G401 (cell line): ENCODE measurements around the gene NCKAP5. TPM values are rescaled to one million over a fixed set of nuclear protein-coding genes. Genes with fewer than 3 reads are reported as not detected.
"Not testable (repeated sequence)": the region's sequence is repeated elsewhere in the genome, so short reads cannot be mapped to it uniquely, and the experiment has no call there.

ENCODE experiments used
- DNase-seq: peaks from one replicate; pipeline ENCODE4 v3.0.0-alpha.2; 2015; ENCODE audit warnings: low spot score
- in situ Hi-C: cut with HindIII; loops from 2 replicates; pipeline ENCODE4 v1.10.0; 2016; ENCODE audit warnings: low sequenced_read_pairs, mixed read lengths
- total RNA-seq: library from RNA; depleted of rRNA; stranded (reverse); fragments of >200 nt; shearing (Covaris generic); gene quantifications from 2 replicates; pipeline ENCODE4 v1.2.3, GENCODE V29; 2014

NCKAP5 gene
- total RNA-seq, 1 experiment from 2014 or later, result not detected

GRCh38 chr2:132719480-132719879 lies 848.8 kb downstream of the NCKAP5 start:
- DNase-seq, result no peak

GRCh38 chr2:132716954-132717353 lies 851.3 kb downstream of the NCKAP5 start:
- DNase-seq, result no peak
- in situ Hi-C loops, result no loop called here

More at GRCh38 chr2:132719480-132719879, 848.8 kb downstream of the NCKAP5 start:
- in situ Hi-C loops, result no loop called here

- in situ Hi-C loops, result no loop called here
- no peak for DNase-seq
Observed at GRCh38 chr2:132715386-132716351, 852.6 kb downstream of the NCKAP5 start.

- no peak for DNase-seq
- in situ Hi-C loops, result no loop called here
Observed at GRCh38 chr2:132703396-132703795, 864.9 kb downstream of the NCKAP5 start.

DNA sequence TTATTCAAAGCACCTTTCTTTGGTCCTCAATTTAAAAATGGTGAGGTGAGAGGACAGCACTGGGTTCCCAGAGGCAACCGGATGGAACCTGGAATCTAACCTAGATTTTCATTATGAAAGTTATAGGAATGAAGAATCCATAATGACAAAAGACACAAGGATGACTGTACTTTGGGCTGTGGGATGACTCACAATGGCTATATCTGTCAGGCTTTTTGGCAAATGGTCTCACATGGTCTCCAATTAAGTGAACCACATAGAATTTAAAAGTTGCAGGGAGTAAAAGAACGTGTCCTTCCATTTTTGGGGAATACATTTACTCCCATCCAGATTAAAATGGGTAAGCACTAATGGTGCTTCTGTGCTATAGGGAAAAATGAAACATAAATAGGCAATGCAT lies 866.5 kb downstream of the NCKAP5 start:
- no peak for DNase-seq
- in situ Hi-C loops, result no loop called here

- in situ Hi-C loops, DNase-seq: not testable (repeated sequence)
Observed at GRCh38 chr2:132699802-132700201, 868.5 kb downstream of the NCKAP5 start.

GRCh38 chr2:132698347-132698746 lies 869.9 kb downstream of the NCKAP5 start:
- in situ Hi-C loops, result not testable (repeated sequence)

DNA sequence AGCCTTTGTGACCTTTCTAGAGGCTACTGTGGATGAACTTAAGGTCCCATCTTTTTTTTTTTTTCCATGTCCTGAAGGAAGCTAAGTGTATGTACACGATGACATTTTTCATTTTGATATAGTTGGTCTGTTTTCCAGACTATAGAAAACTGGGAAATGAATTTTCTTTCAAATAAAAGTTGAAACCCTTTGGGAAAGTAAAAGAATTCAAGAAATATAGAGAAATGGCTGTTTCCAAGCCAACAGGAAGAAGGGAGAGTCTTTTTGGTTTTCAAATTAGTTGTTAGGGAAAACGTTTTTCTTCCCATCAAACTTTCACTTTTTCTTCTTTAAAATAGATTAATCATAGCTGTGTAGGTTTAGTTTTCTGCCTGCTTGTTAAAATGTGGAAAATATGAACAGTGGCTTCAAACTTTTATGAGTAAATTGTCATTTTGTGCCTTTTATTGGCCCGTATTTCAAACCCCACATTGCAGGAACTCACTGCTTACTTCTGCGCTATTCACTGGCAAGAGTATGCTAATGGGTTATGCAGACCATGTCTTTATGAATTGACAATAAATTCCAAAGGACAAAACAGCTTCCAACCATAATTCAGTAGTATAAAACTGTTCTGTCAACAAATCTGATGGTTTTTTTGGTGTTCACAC lies 870.6 kb downstream of the NCKAP5 start:
- DNase-seq, result no peak
- in situ Hi-C loops, result no loop called here

More at GRCh38 chr2:132698347-132698746, 869.9 kb downstream of the NCKAP5 start:
- not testable (repeated sequence) for DNase-seq

DNA sequence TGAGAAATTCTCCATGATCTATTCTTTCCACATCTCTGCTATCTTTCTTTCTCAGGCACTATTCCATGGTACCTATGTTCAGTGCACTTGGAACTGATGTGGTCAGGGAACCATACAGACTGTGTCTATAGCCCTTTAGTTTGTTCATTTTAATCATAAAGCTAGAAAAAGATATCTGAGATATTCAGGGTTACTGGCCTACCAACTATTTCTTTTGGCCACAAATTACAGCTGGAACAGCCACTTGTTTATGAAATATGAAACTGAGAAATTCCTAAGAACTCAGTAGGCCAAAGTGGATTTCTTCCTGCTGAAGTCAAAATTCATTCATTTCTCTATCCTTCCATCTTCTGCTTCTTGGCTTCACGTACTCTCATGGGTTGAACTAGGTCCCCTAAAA lies 875.4 kb downstream of the NCKAP5 start:
- in situ Hi-C loops, result no loop called here

DNA sequence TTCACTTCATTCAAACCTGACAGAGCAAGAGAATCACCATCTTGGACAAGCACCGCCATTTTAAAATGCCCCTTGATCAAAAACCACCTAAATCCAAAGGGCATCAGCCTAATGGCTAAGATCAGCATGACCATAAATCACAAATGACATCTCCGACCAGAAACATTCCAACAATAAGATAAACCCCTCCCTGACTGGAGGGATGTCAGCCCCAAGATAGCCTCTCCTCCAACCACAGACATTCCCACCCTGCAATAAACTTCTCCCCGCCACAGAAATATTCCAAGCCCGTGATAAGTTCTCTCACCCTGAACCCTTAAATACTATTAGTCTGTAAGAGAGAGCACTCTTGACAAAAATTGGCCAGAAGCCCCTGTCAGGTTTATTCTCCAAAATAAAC lies 876.7 kb downstream of the NCKAP5 start:
- in situ Hi-C loops, result no loop called here
- no peak for DNase-seq

More for the DNA sequence above, 875.4 kb downstream of the NCKAP5 start:
- DNase-seq, result no peak

DNA sequence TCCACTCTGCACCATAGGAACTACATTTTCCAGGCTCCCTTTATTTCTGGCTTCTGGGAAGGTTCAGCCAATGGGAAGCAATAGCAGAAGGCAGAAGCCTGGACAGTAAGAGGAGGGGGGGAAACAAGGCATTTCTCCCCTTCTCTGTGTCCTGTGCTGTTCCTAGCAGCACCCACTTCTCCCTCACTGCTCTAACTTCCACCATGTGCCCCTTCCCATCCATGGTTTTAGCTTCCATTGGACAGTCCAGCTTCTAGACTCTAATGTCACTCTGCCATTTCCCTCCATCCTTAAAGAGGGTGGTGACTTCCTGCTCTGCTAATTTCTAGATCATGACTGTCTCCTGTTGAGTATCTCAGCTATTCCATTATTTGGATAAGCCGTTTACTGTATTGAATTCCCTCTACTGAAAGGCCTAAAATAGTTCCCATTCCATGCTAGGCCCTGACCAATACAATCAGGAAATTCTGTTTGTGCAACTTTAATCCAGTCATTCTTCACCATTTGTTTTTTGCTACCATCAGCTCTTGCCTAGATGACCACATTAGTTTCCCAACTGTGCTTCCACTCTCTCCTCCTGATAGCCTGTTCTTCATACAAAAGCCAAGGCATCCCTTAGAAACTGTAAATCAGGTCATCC lies 877.5 kb downstream of the NCKAP5 start:
- DNase-seq, result no peak
- in situ Hi-C loops, result no loop called here

GRCh38 chr2:132681766-132682165 lies 886.5 kb downstream of the NCKAP5 start:
- in situ Hi-C loops, result no loop called here
- DNase-seq, result no peak

GRCh38 chr2:132680544-132680943 lies 887.7 kb downstream of the NCKAP5 start:
- DNase-seq, result no peak
- in situ Hi-C loops, result no loop called here

DNA sequence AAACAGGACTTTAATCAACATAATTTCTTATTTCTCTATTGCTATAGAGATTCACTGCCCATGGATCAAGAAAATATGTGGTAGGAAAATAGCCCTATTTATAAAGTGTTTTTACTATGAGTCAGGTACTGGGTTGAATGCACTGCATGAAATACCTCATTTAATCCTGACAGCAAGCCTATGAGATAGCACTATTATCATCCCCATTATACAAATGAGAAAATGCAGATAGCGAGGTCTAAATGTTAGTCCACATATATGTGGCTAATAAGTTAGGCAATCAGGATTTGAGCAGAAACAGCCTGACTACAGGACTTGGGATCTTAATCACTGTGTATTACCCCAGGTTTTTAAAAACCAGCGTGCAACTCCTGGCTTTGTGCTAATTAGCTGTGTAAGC lies 889.8 kb downstream of the NCKAP5 start:
- DNase-seq, result no peak
- in situ Hi-C loops, result no loop called here

DNA sequence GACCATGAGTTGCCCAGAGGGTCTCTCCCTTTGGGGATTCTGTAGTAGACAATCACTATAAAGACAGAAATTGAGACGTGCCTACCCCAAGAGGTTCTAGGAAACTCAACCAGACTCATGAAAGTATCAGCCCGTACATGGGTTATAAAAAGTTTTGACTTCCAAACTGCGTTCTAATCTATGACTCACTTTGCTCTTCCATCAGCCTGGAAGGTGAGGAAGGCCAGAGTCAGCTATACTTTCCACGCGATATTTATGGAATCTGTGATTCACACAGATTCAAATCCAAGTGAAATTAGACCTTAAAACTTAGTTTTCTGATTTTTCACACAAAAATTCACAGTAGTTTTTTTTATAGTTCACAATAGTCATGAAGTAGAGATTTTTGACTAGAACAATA lies 890.6 kb downstream of the NCKAP5 start:
- in situ Hi-C loops, result no loop called here
- no peak for DNase-seq

- DNase-seq, result no peak
- in situ Hi-C loops, result no loop called here
Observed at GRCh38 chr2:132676999-132677398, 891.3 kb downstream of the NCKAP5 start.

DNA sequence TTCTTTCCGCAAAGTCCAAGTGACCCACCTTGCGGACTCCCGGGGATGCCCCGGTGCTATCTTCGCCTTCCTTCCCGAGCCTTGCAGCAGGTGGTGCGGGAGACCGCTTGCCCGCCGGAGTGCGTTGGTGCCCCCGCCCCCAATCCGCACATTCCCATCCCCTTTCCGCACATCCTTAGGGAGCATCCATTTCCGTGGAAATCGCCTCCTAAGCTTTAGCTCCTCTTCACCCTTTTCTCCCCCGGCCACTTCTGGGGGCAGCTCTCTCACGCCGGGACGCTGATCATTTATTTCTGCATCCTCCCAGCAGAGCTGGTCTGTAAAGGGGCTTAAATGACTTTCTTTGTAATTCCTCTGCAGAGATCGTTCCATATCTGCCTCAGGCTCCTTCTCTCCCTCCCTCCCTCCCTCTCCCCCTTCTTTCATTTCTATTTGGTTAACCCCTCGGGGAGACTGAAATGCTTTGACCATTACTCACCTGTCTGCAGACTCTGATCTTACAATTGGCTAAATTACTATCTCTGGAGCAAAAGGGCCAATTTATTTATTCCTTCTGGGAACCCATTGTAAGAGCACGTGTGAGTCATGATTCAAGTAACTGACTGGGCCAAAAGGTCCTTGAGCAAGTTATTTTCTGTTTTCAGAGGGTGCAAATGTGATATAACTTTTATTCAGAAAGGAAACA lies 897.0 kb downstream of the NCKAP5 start:
- no peak for DNase-seq
- in situ Hi-C loops, result no loop called here

DNA sequence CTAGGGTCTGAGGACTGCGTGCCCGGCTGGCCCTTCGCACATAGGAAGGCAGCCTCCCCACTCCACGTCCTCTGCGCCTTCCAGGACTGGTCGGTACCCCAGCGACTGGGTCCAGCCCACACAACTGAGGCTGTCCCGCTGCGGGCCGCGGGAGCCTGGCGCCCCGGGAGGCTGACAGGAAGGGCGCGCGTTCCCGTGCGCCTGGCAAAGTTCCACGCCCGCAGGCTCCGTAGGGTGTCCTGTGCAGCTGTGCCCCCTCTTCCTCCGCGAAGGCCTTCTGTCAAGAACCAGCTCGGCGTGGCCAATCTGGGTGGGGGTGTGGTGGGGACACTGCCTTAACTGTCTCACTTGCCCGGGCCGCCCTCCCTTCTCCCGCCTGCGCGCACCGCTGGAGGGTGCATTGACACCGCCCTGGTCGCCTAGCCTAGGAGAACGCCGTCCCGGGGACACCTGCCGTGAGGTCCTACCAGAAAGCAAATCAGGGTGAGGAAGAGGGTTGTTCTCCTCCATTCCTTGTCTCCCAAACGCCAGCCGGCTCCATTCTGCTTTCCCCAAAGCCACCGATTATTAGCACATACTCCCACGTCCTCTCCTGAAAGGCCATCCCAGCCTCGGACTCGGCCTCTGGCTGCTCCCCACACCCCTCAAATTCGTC lies 897.6 kb downstream of the NCKAP5 start:
- in situ Hi-C loops, result no loop called here
- no peak for DNase-seq
